Measurements from ENCODE around the gene LDAH. TPM values are rescaled to one million over a fixed set of nuclear protein-coding genes. Genes with fewer than 3 reads are reported as not detected.

Gene LDAH
- total RNA-seq, 1 donor from 2014 or later, result 18.3 TPM

GRCh38 chr2:20781656-20782265 lies 41.1 kb downstream of the LDAH start:
- intact Hi-C loops (cut with DNase I), result no loop called here
- no peak for DNase-seq

GRCh38 chr2:20771299-20771698 lies 51.6 kb downstream of the LDAH start:
- Histone ChIP-seq H3K27ac (no peak overlapping the region), H3K4me3 (no peak overlapping the region), H3K9me3 (no peaks in the 10 kb centered on the region), H3K36me3 (peaks cover 31% of the 10 kb centered on the region), H3K27me3 (ENCODE audit: low read depth) (no peaks in the 10 kb centered on the region), H3K4me1 (no peaks in the 10 kb centered on the region)
- intact Hi-C loops (cut with DNase I), result no loop called here
- DNase-seq (no peak), ATAC-seq (no peak)
- TF ChIP-seq CTCF (IDR thresholded peaks at IDR 0.05), result no peak

More at GRCh38 chr2:20781656-20782265, 41.1 kb downstream of the LDAH start:
- Histone ChIP-seq H3K36me3 (no peaks in the 10 kb centered on the region), H3K27ac (no peak overlapping the region), H3K4me3 (no peak overlapping the region), H3K9me3 (no peaks in the 10 kb centered on the region), H3K4me1 (no peaks in the 10 kb centered on the region), H3K27me3 (ENCODE audit: low read depth) (no peaks in the 10 kb centered on the region)
- peak; percentile 66 for TF ChIP-seq CTCF (IDR thresholded peaks at IDR 0.05)
- peak; percentile 57 to 62 for ATAC-seq

GRCh38 chr2:20766798-20767644 lies 55.9 kb downstream of the LDAH start:
- no peak overlapping the region for H3K27ac ChIP-seq
- H3K27me3 ChIP-seq (ENCODE audit: low read depth), result no peaks in the 10 kb centered on the region
- TF ChIP-seq CTCF (IDR thresholded peaks at IDR 0.05), result no peak
- H3K4me3 ChIP-seq, result no peak overlapping the region
- H3K4me1 ChIP-seq, result no peaks in the 10 kb centered on the region
- DNase-seq, result no peak
- H3K36me3 ChIP-seq, result peaks cover 13% of the 10 kb centered on the region
- H3K9me3 ChIP-seq, result no peaks in the 10 kb centered on the region
- intact Hi-C loops (cut with DNase I), result no loop called here
- ATAC-seq, result peak in 1 of 2 donors; percentile 35

- ATAC-seq (no peak), DNase-seq (no peak)
Measured at GRCh38 chr2:20766213-20766612, 56.7 kb downstream of the LDAH start.

More at GRCh38 chr2:20766213-20766612, 56.7 kb downstream of the LDAH start:
- H3K9me3 ChIP-seq, result no peaks in the 10 kb centered on the region
- peaks cover 13% of the 10 kb centered on the region for H3K36me3 ChIP-seq
- no peaks in the 10 kb centered on the region for H3K27me3 ChIP-seq (ENCODE audit: low read depth)
- TF ChIP-seq CTCF (IDR thresholded peaks at IDR 0.05), result no peak
- H3K4me3 ChIP-seq, result no peak overlapping the region
- H3K27ac ChIP-seq, result no peak overlapping the region
- intact Hi-C loops (cut with DNase I), result no loop called here
- H3K4me1 ChIP-seq, result no peaks in the 10 kb centered on the region
